OCI-LY7 (cell line): ENCODE data around the gene TAF1C. TPM values are rescaled to one million over a fixed set of nuclear protein-coding genes. Genes with fewer than 3 reads are reported as not detected.
"Not testable (repeated sequence)": the region's sequence is repeated elsewhere in the genome, so short reads cannot be mapped to it uniquely, and the experiment has no call there.

ENCODE experiments used
- BruUV-seq: library from RNA; stranded (reverse); fragments of 400-500 nt; replicated peaks from 2 replicates; lab custom pipeline; 2021; lab: Mats Ljungman, UMichigan
- CTCF ChIA-PET: fragments of 300-600 bp; sonication (Branson Sonifier 250); formaldehyde crosslinking; loops from one replicate; lab custom pipeline; 2022; ENCODE audit warnings: antibody characterized with exemption; ENCODE audit not compliant: unreplicated experiment; lab: Charles Lee
- POLR2A ChIA-PET: fragments of 300-600 bp; sonication (Branson Sonifier 250); formaldehyde crosslinking; loops from one replicate; lab custom pipeline; 2022; ENCODE audit warnings: antibody characterized with exemption; lab: Charles Lee
- DNase-seq: peaks from one replicate; pipeline ENCODE4 v3.0.0-alpha.2; 2015; ENCODE audit warnings: low spot score
- H2AFZ ChIP-seq: fragments of 200-600 bp; sonication (generic), shearing (Covaris generic); 2 replicates; pipeline ENCODE4 v1.6.1; 2014; ENCODE audit warnings: mild to moderate bottlenecking, antibody characterized with exemption, low read length, moderate library complexity
- H3K27ac ChIP-seq: fragments of 200-600 bp; sonication (generic); 2 replicates; pipeline ENCODE4 v1.5.1; 2014; ENCODE audit warnings: mixed run types, low read depth, mild to moderate bottlenecking, moderate library complexity, low read length, inconsistent platforms; ENCODE audit not compliant: poor library complexity, severe bottlenecking
- H3K36me3 ChIP-seq: fragments of 200-600 bp; sonication (generic); 2 replicates; pipeline ENCODE4 v1.6.1; 2014; ENCODE audit warnings: mild to moderate bottlenecking, antibody characterized with exemption, low read length, moderate library complexity, mixed read lengths; ENCODE audit not compliant: insufficient read depth
- H3K4me1 ChIP-seq: fragments of 200-600 bp; sonication (generic); 2 replicates; pipeline ENCODE4 v1.5.1; 2014; ENCODE audit warnings: mild to moderate bottlenecking, low read length; ENCODE audit not compliant: insufficient read depth, poor library complexity, severe bottlenecking
- H3K4me2 ChIP-seq: fragments of 200-600 bp; sonication (generic); 2 replicates; pipeline ENCODE4 v1.6.1; 2014; ENCODE audit warnings: mild to moderate bottlenecking, low read length
- H3K4me3 ChIP-seq: fragments of 200-600 bp; sonication (generic); 2 replicates; pipeline ENCODE4 v1.5.1; 2014; ENCODE audit warnings: mild to moderate bottlenecking, low read depth, low read length; ENCODE audit not compliant: poor library complexity, severe bottlenecking
- H3K79me2 ChIP-seq: fragments of 200-600 bp; sonication (generic); 2 replicates; pipeline ENCODE4 v1.6.1; 2016; ENCODE audit warnings: low read depth, mild to moderate bottlenecking, low read length, moderate library complexity, mixed read lengths; ENCODE audit not compliant: insufficient read depth
- H3K9me2 ChIP-seq: fragments of 200-600 bp; sonication (generic); 2 replicates; pipeline ENCODE4 v1.6.1; 2016; ENCODE audit warnings: mild to moderate bottlenecking, low read length, mixed read lengths; ENCODE audit not compliant: insufficient read depth
- H3K9me3 ChIP-seq: fragments of 200-600 bp; sonication (generic); 2 replicates; pipeline ENCODE4 v1.6.1; 2014; ENCODE audit warnings: mild to moderate bottlenecking, mixed run types, low read length, mixed read lengths
- H4K20me1 ChIP-seq: fragments of 200-600 bp; sonication (generic); 2 replicates; pipeline ENCODE4 v1.6.1; 2014; ENCODE audit warnings: mild to moderate bottlenecking, antibody characterized with exemption, low read length, moderate library complexity, mixed read lengths; ENCODE audit not compliant: insufficient read depth
- CTCF ChIP-seq: fragments of 200-600 bp; sonication (generic); conservative IDR thresholded peaks from 2 replicates; pipeline ENCODE4 v1.5.1; 2014; ENCODE audit warnings: mild to moderate bottlenecking, antibody characterized with exemption, low read length, moderate library complexity, mixed read lengths
- EZH2phosphoT487 ChIP-seq: fragments of 200-600 bp; sonication (generic); IDR thresholded peaks from 2 replicates; pipeline ENCODE4 v1.6.1; 2018; ENCODE audit warnings: low read depth, borderline replicate concordance, mild to moderate bottlenecking, mixed run types, antibody characterized with exemption, low read length, moderate library complexity, mixed read lengths
- intact Hi-C: fragments of 100-400 bp; cut with micrococcal nuclease; formaldehyde crosslinking; loops from one replicate; pipeline ENCODE4 v1.10.0; 2022; ENCODE audit not compliant: unreplicated experiment
- total RNA-seq, 2 experiments: library from RNA; depleted of rRNA in 1 of 2; stranded (reverse); fragments of >200 nt in 1 of 2; shearing (Covaris generic) in 1 of 2; gene quantifications; 2 replicates each; pipeline ENCODE4 v1.2.3, GENCODE V29; 2014 to 2022

Gene TAF1C
- total RNA-seq, 2 experiments from 2014 or later: 64.6 to 66.1 TPM

DNA sequence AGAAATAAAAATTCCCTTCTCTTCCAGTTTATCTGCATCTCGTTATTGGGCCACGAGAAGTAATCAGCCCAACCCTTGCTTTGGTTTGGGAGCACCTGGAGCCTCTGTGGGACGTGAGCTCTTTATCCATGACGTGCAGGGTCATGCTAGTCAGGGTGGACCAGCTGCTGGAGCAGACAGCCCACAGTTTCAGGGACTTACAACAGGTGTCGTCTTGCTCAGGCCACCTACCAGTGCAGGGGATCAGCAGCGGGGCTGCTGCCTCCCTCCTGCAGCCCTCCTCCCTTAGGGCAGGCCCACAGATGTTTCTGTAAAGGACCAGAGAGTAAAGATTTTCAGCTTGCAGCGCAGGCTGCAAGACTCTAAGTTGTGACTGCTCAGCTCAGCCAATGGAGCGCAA, 21.0 kb upstream of the TAF1C start:
- no peak overlapping the region for H3K27ac ChIP-seq
- H4K20me1 ChIP-seq: no peaks in the 10 kb centered on the region
- DNase-seq: no peak
- no peaks in the 10 kb centered on the region for H3K9me3 ChIP-seq
- H2AFZ ChIP-seq: no peak overlapping the region
- H3K79me2 ChIP-seq: no peaks in the 10 kb centered on the region
- H3K4me1 ChIP-seq: no peaks in the 10 kb centered on the region
- TF ChIP-seq EZH2phosphoT487: no peak
- no peak for TF ChIP-seq CTCF
- CTCF ChIA-PET: no interaction called here
- no peaks in the 10 kb centered on the region for H3K36me3 ChIP-seq
- no peak overlapping the region for H3K4me3 ChIP-seq
- intact Hi-C loops: no loop called here
- BruUV-seq: no TSS peak
- no peak overlapping the region for H3K4me2 ChIP-seq
- POLR2A ChIA-PET: no interaction called here
- no peaks in the 10 kb centered on the region for H3K9me2 ChIP-seq

DNA sequence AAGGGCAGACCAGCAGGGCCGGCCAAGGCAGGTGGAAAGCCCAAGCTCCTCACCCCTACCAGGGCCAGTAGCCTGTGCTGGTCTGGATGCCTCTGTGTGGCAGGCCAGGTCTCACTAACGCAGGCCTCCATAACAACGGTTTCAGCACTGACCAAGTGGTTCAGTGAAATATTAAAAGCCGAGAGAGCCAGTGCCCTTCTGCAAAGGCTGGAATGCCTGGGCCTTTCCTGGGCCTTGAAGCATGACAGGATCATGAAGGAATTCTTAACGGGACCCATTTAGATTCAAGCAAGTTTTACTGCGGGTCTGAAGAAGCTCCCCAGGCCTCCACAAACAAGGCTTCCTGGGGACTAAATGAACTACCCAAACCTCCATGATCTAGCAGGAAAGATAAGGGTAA, 20.4 kb upstream of the TAF1C start:
- ChIA-PET POLR2A (no interaction called here), CTCF (no interaction called here)
- TF ChIP-seq EZH2phosphoT487 (no peak), CTCF (no peak)

GRCh38 chr16:84205976-84206691, 19.3 kb upstream of the TAF1C start:
- TF ChIP-seq CTCF (no peak), EZH2phosphoT487 (no peak)
- no peaks in the 10 kb centered on the region for H3K9me2 ChIP-seq

More for the DNA sequence above, 20.4 kb upstream of the TAF1C start:
- no TSS peak for BruUV-seq
- H3K4me1 ChIP-seq: no peaks in the 10 kb centered on the region
- no peak for DNase-seq
- intact Hi-C loops: no loop called here
- H3K4me2 ChIP-seq: no peak overlapping the region
- no peaks in the 10 kb centered on the region for H3K9me2 ChIP-seq
- no peaks in the 10 kb centered on the region for H3K79me2 ChIP-seq
- H3K4me3 ChIP-seq: no peak overlapping the region
- H3K36me3 ChIP-seq: no peaks in the 10 kb centered on the region
- no peaks in the 10 kb centered on the region for H3K9me3 ChIP-seq
- no peak overlapping the region for H3K27ac ChIP-seq
- H4K20me1 ChIP-seq: no peaks in the 10 kb centered on the region
- H2AFZ ChIP-seq: no peak overlapping the region

DNA sequence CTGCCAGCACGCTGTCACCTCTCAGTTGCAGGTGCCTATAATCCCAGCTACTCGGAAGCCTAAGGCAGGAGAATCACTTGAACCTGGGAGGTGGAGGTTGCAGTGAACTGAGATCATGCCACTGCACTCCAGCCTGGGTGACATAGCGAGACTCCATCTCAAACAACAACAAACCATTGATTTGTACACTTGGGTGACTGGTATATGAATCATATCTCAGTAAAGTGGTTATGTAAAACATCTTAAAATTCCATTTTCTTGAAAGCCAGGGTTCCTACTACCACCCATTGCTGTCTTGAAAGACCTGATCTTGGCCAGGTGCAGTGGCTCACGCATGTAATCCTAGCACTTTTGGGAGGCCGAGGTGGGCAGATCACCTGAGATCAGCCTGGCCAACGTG, 18.3 kb upstream of the TAF1C start:
- H3K9me2 ChIP-seq, H4K20me1 ChIP-seq, intact Hi-C loops, DNase-seq, BruUV-seq, CTCF ChIA-PET, H3K36me3 ChIP-seq, H3K4me3 ChIP-seq, H3K4me2 ChIP-seq, H2AFZ ChIP-seq, H3K27ac ChIP-seq, POLR2A ChIA-PET, H3K79me2 ChIP-seq, H3K4me1 ChIP-seq, H3K9me3 ChIP-seq: not testable (repeated sequence)

More at GRCh38 chr16:84205976-84206691, 19.3 kb upstream of the TAF1C start:
- Histone ChIP-seq H2AFZ (no peak overlapping the region), H3K79me2 (no peaks in the 10 kb centered on the region), H3K27ac (no peak overlapping the region), H4K20me1 (no peaks in the 10 kb centered on the region), H3K36me3 (no peaks in the 10 kb centered on the region), H3K4me2 (no peak overlapping the region), H3K9me3 (no peaks in the 10 kb centered on the region), H3K4me3 (no peak overlapping the region), H3K4me1 (no peaks in the 10 kb centered on the region)
- ChIA-PET POLR2A (no interaction called here), CTCF (no interaction called here)
- intact Hi-C loops: no loop called here
- no peak for DNase-seq
- no TSS peak for BruUV-seq
